Stimulated activated CD8-positive, alpha-beta memory T cell treated with anti-CD3 and anti-CD28 coated beads, Interleukin-4, amount 100 ng/mL, for 48 hours (primary cell): ENCODE results near the gene ZFR2.
A peak's percentile ranks its signal among the peaks of the same experiment; 100 is the strongest.
"Not testable (repeated sequence)": the region's sequence is repeated elsewhere in the genome, so short reads cannot be mapped to it uniquely, and the experiment has no call there.

Experiments
- DNase-seq: peaks from one replicate; pipeline ENCODE4 v3.0.0-alpha.2; 2020

Gene ZFR2

DNA sequence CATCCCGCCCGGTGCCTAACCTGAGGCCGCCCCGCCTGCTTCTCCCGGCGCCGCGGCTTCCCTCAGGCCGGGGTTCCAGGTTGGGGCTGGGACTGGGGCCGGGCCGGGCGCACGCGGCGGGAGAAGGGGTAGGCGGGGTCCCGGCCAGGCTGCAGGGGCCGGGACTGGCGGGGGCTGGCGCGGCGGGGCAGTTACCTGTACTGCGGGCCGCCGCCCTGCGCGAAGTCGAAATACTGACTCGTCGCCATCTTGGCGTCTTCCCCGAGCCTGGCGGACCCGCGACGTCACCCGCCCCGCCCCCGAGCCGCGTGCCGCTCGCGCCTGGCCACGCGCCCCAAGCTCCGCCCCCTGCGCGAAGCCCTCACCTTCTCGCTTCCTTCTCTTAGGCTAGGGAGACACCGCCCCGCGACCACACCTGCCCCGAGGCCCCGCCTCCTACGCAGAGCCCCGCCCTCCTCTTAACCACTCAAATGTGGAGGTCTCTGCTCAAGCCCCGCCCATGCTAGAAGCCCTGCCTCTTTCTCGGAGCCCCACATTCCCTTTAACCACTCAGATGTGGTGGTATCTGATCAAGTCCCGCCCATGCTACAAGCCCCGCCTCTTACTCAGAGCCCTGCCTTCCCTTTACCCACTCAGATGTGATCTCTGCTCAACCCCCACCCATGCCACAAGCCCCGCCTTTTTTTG lies at the start of gene ZFR2:
ZFR2 (minus strand) TSS at position 269 of the 687 bp plus-strand sequence; CDS start at position 248, 21 bp downstream.
- DNase-seq: peak; percentile 43

DNA sequence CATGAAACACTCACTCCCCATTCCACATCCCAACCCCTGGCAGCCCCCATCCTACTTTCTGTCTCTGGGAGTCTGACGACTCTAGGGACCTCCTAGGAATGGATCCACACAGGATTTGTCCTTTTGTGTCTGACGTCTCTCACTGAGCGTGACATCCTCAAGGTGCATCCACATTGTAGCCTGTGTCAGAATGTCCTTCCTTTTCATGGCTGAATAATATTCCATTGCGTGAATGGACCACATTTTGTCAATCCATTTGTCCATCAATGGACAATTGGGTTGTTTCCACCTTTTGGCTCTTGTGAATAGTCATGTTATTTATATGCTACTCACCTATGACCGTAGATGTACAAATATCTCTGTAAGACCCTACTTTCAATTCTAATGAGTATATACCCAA lies 47.2 kb upstream of the ZFR2 start:
- DNase-seq: no peak

DNA sequence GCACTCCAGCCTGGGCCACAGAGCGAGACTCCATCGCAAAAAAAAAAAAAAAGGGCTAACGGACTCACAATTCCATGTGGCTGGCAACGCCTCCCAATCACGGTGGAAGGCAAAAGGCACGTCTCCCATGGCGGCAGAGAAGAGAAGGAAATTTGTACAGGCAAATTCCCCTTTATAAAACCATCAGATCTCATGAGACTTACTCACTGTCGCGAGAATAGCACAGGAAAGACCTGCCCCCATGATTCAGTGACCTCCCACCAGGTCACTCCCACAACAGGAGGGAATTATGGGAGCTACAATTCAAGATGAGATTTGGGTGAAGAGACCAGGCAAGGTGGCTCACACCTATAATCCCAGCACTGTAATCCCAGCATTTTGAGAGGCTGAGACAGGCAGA lies 45.4 kb upstream of the ZFR2 start:
- DNase-seq: no peak

DNA sequence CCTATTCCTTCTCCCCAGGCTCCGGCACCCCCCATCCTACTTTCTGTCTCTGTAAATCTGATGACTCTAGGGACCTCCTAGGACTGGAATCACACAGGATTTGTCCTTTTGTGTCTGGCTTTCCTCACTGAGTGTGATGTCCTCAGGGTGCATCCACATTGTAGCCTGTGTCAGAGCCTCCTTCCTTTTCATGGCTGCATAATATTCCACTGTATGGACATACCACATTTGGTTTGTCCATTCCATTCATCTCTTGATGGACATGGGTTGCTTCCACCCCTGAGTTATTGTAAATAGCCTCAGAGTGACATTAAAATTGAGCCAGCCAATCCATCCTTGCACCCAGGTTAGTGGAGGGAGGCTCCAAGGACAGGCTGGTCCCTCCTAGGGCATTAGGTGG lies 41.3 kb upstream of the ZFR2 start:
- no peak for DNase-seq

DNA sequence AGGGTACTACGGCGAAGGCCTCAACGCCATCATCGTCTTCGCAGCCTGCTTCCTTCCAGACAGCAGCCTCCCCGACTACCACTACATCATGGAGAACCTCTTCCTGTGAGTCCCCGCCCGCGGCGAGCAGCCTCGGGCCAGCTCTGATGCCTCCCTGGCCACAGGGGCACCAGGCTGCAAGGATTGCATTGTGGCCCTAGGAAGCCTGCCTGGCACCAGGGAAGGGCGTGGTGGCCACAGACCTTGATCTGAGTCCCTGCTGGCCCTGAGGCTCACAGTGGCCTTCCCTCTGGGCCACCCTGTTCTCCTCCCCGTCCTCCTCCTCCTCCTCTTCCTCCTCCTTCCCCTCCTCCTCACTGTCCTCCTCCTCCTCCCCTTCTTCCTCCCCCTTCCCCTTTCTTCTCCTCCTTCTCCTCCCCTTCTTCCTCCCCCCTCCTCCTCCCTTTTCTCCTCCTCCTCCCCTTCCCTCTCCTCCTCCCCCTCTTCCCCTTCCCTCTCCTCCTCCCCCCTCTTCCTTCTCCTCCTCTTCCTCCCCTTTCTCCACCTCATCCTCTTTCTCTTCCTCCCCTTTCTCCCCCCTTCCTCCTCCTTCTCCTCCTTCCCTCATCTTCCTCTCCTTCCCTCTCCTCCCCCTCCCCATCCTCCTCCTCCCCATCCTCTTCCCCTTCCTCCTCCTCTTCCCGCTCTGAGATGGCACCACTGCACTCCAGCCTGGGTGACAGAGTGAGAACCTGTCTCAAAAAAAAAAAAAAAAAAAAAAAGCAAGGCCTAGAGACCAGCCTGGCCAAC lies 39.6 kb upstream of the ZFR2 start:
- no peak for DNase-seq

DNA sequence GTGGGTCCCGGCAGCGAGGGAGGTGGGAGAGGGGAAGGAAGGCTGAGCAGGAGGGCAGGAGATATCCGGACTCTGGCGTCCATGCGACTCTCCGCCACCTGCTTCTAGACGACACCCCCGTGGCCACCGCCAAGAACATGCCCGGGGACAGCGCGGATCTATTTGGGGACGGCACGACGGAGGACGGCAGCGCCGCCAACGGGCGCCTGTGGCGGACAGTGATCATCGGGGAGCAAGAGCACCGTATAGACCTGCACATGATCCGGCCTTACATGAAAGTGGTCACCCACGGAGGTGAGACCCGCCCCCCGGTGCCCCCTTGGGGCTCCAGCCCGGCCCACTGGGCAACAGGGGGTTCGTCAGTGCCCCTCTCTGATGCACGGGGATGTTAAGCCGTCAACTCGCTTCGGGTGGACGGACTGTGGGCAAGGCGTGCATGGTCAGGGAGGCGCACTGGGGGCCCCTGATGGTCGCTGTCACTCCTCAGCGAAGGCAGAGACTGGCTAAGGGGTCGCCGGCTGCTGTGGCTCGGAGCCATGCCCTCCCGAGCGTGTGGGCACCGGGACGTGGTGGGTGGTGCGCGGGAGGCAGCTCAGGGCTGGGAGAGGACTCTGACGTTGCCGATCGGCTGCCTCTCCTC lies 38.9 kb upstream of the ZFR2 start:
- DNase-seq: no peak

DNA sequence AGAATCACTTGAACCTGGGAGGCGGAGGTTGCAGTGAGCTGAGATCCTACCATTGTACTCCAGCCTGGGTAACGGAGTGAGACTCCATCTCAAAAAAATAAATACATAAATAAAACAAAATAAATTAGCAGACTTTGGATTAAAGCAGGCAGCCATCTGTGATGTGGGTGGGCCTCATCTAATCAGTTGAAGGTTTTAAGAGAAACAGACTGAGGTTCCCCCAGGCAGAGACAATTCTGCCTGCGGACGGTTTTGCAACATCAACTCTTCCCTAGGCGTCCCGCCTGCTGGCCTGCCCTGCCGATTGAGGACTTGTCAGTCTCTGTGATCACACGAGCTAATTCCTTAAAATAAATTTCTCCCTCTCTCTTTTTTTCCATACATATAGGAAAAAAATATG lies 35.4 kb upstream of the ZFR2 start:
- DNase-seq: no peak

DNA sequence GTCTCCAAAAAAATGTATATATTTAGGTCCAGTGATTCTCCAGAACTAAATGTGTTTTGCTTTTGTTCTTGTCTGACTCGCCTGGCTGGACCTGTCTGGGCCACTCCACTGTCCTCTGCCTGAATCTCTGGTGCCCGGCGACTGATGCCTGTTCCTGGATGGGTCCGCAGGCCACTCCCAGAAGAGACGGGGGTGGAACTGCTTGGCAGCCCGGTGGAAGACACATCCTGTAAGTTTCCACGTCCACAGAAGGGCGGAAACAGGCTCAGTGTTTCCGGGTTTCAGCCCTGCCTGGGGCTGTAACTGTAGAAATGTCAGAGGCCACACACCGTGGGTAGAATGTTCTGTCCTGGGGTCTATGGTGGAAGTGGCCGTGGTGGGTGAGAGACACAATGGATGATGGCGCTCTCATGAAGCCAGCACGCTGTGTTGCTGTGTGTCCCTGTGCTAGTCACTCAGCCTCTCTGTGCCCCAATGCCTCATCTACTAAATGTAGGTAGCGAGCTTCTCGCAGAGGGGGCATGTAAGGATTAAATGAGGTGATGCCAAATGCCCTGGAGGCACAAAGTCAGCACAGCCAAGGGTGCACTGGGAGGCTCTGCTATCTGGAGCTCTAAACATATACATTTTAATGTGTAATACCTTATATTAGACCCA lies 33.6 kb upstream of the ZFR2 start:
- no peak for DNase-seq

DNA sequence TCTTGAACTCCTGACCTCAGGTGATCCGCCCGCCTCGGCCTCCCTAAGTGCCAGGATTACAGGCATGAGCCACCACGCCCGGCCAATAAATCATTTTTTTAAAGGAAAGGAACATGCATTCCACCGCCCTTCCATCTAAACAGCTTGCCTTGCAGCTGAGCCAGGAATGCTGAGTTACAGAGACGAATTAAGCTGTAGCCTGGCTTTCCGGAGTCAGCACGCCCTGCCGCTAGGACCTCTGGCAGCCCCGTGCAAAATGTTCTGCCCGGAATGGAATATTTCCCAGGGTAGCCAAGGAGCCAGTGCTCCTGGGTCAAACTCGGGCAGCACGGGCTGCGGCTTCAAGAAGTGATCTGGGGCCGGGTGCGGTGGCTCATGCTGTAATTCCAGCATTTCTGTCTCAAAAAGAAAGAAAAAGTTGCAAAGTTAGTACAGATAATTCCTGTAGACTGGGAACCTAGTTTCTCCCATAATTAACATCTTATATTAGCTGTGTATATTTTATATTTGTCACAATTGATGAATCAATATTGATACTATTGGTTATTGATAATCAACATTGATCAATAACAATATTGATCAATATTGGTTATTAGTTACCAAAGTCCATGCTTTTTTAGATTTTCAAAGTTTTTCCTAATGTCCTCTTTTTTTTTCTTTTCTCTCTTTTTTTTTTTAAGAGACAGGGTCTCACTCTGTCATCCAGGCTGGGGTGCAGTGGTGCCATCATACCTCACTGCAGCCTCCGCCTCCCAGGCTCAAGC lies 30.9 kb upstream of the ZFR2 start:
- no peak for DNase-seq

DNA sequence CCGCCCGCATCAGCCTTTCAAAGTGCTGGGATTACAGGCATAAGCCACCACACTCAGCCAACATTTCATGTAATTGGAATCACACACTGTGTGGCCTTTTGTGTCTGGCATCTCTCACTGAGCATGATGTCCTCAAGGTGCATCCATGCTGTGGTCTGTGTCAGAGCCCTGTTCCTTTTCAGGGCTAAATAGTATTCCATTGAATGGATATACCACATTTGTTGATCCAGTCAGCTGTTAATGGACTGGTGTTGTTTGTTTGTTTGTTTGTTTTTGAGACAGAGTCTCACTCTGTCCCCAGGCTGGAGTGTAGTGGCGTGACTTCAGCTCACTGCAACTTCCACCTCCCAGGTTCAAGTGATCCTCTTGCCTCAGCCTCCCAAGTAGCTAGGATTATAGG lies 29.6 kb upstream of the ZFR2 start:
- no peak for DNase-seq

DNA sequence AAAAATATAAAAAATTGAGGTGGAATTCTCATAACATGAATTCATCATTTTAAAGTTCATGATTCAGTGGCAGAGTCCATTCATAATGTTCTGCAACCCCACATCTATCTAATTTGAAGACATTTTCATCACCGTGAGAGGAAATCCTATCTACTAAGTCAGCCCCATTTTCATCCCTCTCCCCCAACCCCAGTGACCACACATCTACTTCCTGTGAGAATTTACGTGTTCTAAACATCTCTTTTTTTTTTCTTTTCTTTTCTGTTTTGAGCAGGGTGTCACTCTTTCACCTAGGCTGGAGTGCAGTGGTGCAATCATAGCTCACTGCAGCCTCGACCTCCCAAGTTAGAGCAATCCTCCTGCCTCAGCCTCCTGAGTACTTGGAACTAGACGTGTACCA lies 29.1 kb upstream of the ZFR2 start:
- DNase-seq: no peak

DNA sequence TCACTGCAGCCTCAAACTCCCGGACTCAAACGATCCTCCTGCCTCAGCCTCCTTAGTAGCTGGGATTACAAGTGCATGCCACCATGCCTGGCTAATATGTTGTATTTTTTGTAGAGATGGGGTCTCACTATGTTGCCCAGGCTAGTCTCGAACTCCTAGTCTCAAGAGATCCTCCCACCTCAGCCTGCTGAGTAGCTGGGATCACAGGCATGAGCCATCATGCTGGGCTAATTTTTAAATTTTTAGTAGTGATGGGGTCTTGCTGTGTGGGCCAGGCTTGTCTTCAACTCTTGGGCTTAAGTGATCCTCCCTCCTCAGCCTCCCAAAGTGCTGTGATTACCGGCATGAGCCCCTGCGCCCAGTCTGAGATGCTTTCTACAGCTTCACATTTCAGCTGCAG lies 26.9 kb upstream of the ZFR2 start:
- DNase-seq: no peak

DNA sequence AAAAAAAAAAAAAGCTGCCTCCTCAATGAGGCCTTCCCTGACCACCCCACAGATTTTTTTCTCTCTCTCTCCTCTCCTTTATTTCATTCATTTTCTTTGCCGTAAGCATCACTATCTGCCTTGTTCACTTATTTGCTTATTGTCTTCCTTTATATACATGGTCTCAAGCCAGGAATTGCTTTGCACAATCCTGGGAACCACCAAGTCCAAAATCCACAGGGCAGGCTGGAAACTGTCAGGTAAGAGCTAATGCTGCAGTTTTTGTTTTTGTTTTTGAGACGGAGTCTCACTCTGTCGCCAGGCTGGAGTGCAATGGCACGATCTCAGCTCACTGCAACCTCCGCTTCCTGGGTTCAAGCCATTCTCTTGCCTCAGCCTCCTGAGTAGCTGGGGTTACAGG lies 26.1 kb upstream of the ZFR2 start:
- DNase-seq: not testable (repeated sequence)

DNA sequence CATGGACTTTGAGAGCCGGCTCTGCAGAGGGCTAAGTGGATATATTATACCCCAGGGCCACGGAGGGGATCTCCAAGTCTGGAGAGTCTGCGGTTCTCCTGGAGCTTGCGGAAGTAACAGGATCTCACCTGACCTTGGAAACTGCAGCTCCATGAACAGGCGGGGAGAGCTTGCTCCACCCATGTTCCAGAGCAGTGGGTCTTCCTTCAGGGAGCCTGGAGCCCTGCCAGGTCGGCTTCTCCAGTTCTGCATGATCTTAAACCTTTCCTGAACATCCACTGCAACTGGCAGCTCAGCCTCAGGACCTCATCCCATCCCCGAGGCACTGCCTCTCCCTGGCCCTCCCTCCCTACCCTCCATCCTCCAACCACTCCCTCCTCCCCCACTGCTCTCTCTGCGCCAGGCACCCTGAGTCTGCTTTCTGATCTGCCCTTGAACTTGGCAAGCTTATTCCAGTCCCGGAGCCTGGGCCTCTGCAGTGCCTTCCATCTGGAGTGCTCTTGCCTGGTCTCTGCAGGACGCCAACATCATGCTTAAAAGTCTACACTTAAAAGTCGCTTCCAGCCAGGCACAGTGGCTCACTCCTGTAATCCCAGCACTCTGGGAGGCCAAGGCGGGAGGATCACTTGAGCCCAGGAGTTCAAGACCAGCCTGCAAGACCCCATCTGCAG lies 24.8 kb upstream of the ZFR2 start:
- no peak for DNase-seq

DNA sequence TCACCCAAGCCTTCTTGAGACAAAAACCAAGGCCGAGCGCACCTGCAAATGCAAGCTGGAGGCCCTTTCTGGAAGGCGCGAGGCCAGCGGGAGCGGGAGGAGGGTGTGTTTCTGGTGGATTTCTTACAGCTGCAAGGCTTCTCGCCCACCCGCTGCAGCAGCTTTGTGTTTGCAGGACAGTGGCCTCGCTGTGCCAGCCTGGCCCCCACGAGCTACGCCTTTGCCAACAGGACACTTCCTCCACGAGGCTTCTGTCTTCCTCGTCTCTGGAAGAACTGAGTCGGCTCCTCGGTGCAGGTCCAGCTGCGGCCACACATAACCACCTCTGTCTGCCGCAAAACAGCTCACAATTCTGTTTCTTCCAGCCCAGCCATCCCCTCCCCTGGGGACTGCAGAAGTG lies 21.8 kb upstream of the ZFR2 start:
- DNase-seq: no peak

DNA sequence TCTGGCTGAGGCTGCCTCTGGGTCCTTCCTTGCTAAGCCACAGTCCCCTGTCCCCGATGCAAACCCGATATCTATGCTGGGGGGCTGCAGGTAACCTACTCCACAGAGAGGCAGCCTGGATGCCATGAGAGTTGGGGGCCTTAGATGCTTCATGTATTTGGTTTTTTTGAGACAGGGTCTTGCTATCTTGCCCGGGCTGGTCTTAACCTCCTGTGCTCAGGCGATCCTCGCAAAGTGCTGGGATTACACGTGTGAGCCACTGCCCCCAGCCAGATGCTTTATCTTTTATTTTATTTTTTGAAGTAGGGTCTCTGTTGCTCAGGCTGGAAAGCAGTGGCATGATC lies 13.2 kb upstream of the ZFR2 start:
- DNase-seq: no peak

DNA sequence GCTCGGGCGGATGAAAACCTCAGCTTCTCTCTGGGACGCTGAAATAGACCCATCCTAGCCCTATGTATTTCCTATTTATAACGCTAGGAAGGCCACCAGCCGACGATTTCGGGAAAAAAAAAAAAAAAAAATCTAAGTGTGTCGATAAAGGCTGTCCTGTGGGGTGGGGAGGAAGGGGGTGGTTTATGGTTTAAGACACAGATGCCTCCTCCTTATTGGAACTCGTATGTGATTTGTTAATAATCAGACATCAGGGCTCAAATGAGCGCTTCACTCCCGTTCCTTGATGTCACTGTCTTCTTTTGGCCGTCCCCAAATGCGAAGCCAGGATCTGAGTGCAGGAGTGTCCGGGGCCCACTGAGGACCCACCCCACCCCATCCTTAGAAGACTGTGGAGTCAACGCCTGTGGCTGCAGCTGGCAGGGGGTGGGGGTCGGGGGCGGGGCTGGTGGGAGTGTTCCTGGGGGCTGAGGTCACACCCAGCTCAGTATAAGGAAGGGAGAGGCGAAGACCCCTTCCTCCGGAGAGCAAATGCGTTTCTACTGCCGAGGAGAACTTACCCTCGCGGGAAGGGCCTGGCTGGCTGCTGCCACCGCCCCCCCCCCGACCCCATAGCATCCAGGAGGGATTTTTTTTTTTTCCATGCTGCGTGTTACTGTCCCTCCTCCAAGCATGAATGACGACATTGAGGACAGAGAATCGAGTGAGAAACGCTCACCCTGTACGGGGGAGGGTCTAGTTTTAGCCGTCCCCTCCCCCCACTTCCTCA lies 12.6 kb upstream of the ZFR2 start:
- DNase-seq: no peak

DNA sequence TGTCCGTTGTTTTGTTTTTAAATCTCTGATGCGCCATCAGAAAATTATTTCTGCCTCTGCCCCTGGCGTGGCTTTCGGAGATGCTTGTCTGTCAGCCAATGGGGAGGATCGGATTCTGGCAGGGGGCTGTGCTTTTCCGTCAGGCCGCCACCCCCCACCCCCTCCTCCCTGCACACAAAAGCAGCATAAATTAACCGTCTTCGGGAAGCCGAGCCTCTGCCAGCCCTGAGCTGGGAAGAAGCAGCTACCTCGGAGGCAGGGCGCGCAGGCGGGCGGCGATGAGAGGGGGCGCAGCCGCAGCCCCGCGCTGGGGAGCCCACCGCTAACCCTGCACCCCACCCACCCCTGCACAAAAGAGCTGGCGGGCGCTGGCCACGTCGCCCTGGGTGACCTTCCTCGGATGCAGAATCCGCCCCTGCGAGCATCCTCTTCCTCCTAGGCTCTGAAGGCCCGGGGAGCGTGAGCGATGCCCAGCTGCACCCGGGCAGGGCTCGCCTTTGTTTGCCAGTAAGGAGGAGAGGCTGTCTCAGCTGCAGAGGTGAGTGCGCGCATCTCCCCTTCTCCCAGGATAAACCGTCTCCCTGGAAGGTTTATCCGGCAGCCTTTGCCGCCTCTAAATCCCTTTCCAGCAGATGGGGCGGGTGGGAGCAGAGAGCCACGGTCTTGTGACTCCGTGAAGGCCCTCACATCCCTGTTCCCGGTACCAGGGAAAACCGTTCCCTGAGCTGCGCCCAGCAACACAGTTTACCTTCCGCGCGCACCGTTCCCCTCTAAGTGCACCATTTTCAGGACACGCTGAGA lies 11.8 kb upstream of the ZFR2 start, which contains the start of gene ATCAY:
ATCAY (plus strand) TSS at position 215 of the 801 bp plus-strand sequence. CDS start 5,083 bp downstream, outside the sequence.
- no peak for DNase-seq

DNA sequence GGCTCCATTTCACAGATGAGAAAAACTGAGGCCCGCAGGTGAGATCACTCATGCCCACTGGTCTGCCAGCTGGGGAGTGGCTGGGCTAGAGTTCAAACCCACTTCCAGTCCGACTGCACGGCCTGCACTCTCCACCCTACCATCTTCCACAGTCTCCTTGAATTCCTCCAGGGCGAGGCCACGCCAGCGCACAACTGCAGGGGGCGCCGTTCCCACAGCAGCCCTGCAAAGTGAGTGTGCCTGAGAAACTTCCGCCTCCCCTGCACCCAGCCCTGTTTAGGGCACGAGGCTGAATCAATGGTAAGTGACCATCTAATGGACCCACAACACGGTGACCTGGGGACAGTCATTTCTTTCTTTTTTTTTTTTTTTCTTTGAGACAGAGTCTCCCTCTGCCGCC lies 10.8 kb upstream of the ZFR2 start:
- no peak for DNase-seq

DNA sequence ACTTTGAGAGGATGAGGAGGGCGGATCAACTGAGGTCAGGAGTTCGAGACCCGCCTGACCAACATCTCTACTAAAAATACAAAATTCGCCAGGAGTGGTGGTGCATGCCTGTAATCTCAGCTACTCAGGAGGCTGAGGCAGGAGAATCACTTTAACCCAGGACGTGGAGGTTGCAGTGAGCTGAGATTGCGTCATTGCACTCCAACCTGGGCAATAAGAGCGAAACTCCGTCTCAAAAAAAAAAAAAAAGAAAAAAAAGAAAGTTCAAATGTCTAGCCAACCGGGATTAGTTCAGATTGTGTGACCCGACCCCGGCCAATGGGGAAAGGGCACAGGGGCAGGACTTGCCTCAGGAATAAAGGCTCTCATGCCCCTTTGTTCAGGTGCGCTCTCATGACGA lies 5.9 kb upstream of the ZFR2 start:
- not testable (repeated sequence) for DNase-seq

DNA sequence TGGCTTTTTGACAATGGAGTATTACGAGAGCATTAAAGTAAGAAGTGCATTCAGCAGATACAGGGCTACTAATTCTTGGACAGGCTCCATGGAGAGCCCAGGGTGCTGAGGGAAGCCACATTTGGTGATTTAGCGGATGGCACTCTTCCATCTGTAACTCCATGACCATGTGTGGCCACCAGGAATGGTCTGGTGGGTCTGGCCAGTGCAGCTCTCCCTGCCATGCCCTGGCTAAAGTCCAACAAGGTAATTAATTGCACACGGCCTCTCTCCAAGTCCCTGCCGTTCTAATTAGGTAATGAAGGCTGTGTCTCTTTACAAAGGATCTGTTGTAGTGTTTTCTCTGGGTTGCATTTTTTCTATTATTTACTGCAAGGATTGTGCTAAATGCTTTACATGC lies 4.3 kb upstream of the ZFR2 start:
- no peak for DNase-seq
